Suppressor macrophage (primary cell): ENCODE data around the gene PLEKHH3.

Experiments used
- DNase-seq, 4 experiments: peaks; one replicate each; pipeline ENCODE4 v3.0.0-alpha.2; 2020 to 2022
- total RNA-seq, 17 experiments: gene quantifications; one replicate each; lab custom pipeline; 2026; ENCODE audit warnings: mixed read lengths in 6 of 17, inconsistent platforms in 3 of 17; lab: John Stamatoyannopoulos, UW

PLEKHH3 gene
- total RNA-seq, result 0.10 to 5.2 (median 2.3) reads per million in 17 experiments

GRCh38 chr17:42676424-42677011 lies at the start of gene PLEKHH3:
TSS of gene PLEKHH3 (minus strand) at chr17:42676994. CDS start at chr17:42676563, 431 bp downstream.
- peak in 1 of 4 experiments; percentile 43 for DNase-seq

- no peak for DNase-seq
Measured at GRCh38 chr17:42725143-42725542, 48.3 kb upstream of the PLEKHH3 start.

GRCh38 chr17:42723636-42724035 lies 46.8 kb upstream of the PLEKHH3 start:
- no peak for DNase-seq

- peak; percentile 41 to 91 (median 76) for DNase-seq
Measured at GRCh38 chr17:42720996-42721583, 44.3 kb upstream of the PLEKHH3 start.

- no peak for DNase-seq
Measured at GRCh38 chr17:42709561-42709960, 32.8 kb upstream of the PLEKHH3 start.

GRCh38 chr17:42708588-42708987 lies 31.8 kb upstream of the PLEKHH3 start:
- DNase-seq, result no peak

GRCh38 chr17:42706732-42707131 lies 29.9 kb upstream of the PLEKHH3 start:
- DNase-seq, result no peak

GRCh38 chr17:42704837-42705494 lies 28.2 kb upstream of the PLEKHH3 start:
- DNase-seq, result no peak

- DNase-seq, result no peak
Measured at GRCh38 chr17:42704490-42704836, 27.7 kb upstream of the PLEKHH3 start.

GRCh38 chr17:42702446-42702845 lies 25.7 kb upstream of the PLEKHH3 start:
- no peak for DNase-seq

- DNase-seq, result no peak
Measured at GRCh38 chr17:42700586-42701289, 23.9 kb upstream of the PLEKHH3 start.

- DNase-seq, result no peak
Measured at GRCh38 chr17:42699415-42699740, 22.6 kb upstream of the PLEKHH3 start.

GRCh38 chr17:42698736-42699414 lies 22.1 kb upstream of the PLEKHH3 start:
- no peak for DNase-seq

- DNase-seq, result no peak
Measured at GRCh38 chr17:42697108-42697811, 20.5 kb upstream of the PLEKHH3 start.

GRCh38 chr17:42695500-42695899 lies 18.7 kb upstream of the PLEKHH3 start:
- DNase-seq, result no peak

- DNase-seq, result no peak
Measured at GRCh38 chr17:42694524-42694923, 17.7 kb upstream of the PLEKHH3 start.

GRCh38 chr17:42692489-42692888 lies 15.7 kb upstream of the PLEKHH3 start:
- DNase-seq, result no peak

GRCh38 chr17:42691021-42691545 lies 14.3 kb upstream of the PLEKHH3 start:
- DNase-seq, result no peak

- DNase-seq, result no peak
Measured at GRCh38 chr17:42690596-42690995, 13.8 kb upstream of the PLEKHH3 start.

- DNase-seq, result no peak
Measured at GRCh38 chr17:42687707-42688320, 11.0 kb upstream of the PLEKHH3 start.

- no peak for DNase-seq
Measured at GRCh38 chr17:42686520-42687128, 9.8 kb upstream of the PLEKHH3 start.
